Stomach (tissue), 9 donors: ENCODE measurements around the gene FBL. TPM values are rescaled to one million over a fixed set of nuclear protein-coding genes. Genes with fewer than 3 reads are reported as not detected.

Experiments used
- DNase-seq, 2 donors: peaks; one replicate each; pipeline versions ENCODE4 v3.0.0 to v3.0.0-alpha.2; 2013 to 2019
- H3K27ac ChIP-seq, 5 donors: fragments of 200-600 bp in 4 of 5; sonication (generic) in 4 of 5; one replicate each; pipeline ENCODE4 v1.5.1; 2013 to 2019; ENCODE audit warnings: mild to moderate bottlenecking in 1 of 5, moderate library complexity in 1 of 5
- H3K27me3 ChIP-seq, 3 donors: fragments of 200-600 bp; sonication (generic); one replicate each; pipeline ENCODE4 v1.5.1; 2017 to 2019; ENCODE audit warnings: mixed run types in 1 of 3
- H3K36me3 ChIP-seq, 4 donors: fragments of 200-600 bp; sonication (generic); 1 replicate in 3 of 4; 2 replicates in 1 of 4; pipeline ENCODE4 v1.5.1; 2016 to 2019
- H3K4me1 ChIP-seq, 4 donors: fragments of 200-600 bp; sonication (generic); one replicate each; pipeline ENCODE4 v1.5.1; 2016 to 2019
- H3K4me3 ChIP-seq, 4 donors: fragments of 200-600 bp; sonication (generic) in 3 of 4; one replicate each; pipeline ENCODE4 v1.5.1; 2016 to 2019; ENCODE audit warnings: mild to moderate bottlenecking in 1 of 4
- H3K9me3 ChIP-seq, 4 donors: fragments of 200-600 bp; sonication (generic); one replicate each; pipeline ENCODE4 v1.5.1; 2016 to 2019
- CTCF ChIP-seq, 7 experiments: fragments of 450-650 bp in 4 of 7; fragments of 200-600 bp in 3 of 7; sonication (generic) in 3 of 7; IDR thresholded peaks; one replicate each; pipeline ENCODE4 v1.5.1; 2016 to 2019; ENCODE audit warnings: antibody characterized with exemption in 7 of 7, control low read depth in 2 of 7, mild to moderate bottlenecking in 1 of 7
- EP300 ChIP-seq: sonication (generic); formaldehyde crosslinking; IDR thresholded peaks from one replicate; pipeline ENCODE4 v1.6.1; 2017; ENCODE audit warnings: antibody characterized with exemption
- POLR2A ChIP-seq, 4 donors: fragments of 450-650 bp; IDR thresholded peaks; one replicate each; pipeline ENCODE4 v1.6.1; 2016; ENCODE audit warnings: antibody characterized with exemption in 4 of 4, control low read depth in 2 of 4, mild to moderate bottlenecking in 1 of 4, moderate library complexity in 1 of 4
- POLR2AphosphoS5 ChIP-seq, 3 donors: sonication (generic); formaldehyde crosslinking; IDR thresholded peaks; one replicate each; pipeline ENCODE4 v1.6.1; 2016; ENCODE audit warnings: antibody characterized with exemption in 3 of 3
- WGBS, 5 donors: extraction: QIAGEN DNeasy Blood & Tissue Kit in 3 of 5; methylation state at CpG; one replicate each; pipeline versions ENCODE4 v1.1.5 to v1.1.7; 2013 to 2018; 5-methylcytosine and 5-hydroxymethylcytosine counted together
- intact Hi-C: fragments of 100-400 bp; cut with DNase I; formaldehyde crosslinking; loops from one replicate; pipeline ENCODE4 v1.15.1; 2023; ENCODE audit warnings: low total_unique reads
- polyA plus RNA-seq, 3 donors: library from polyadenylated mRNA; stranded (reverse); fragments of 200-250 nt; gene quantifications; one replicate each; pipeline ENCODE4 v1.2.3, GENCODE V29; 2013
- total RNA-seq, 5 donors: library from RNA; depleted of rRNA; stranded (reverse); fragments of >200 nt; gene quantifications; one replicate each; pipeline versions ENCODE4 v1.1.0 to v1.2.3, GENCODE V29; 2014 to 2016
- donor health status: healthy with polysubstance abuse.
- donor health status: Bipolar disorder and iron deficiency.
- donor health status: healthy.

FBL gene
- total and polyA plus RNA-seq, 8 donors = 59.8 to 331 (median 234) TPM

GRCh38 chr19:39848392-39848791 lies 2.2 kb upstream of the FBL start:
- no peak overlapping the region for H3K4me3 ChIP-seq
- no peaks in the 10 kb centered on the region for H3K27me3 ChIP-seq
- DNase-seq = no peak
- peaks cover 19 to 35% (median 35%) of the 10 kb centered on the region in 4 donors for H3K4me1 ChIP-seq
- intact Hi-C loops = no loop called here
- no peaks in the 10 kb centered on the region for H3K36me3 ChIP-seq
- TF ChIP-seq POLR2A (IDR thresholded peaks at IDR 0.05) = no peak
- TF ChIP-seq CTCF (IDR thresholded peaks at IDR 0.05) = no peak
- TF ChIP-seq EP300 = no peak
- no peak for TF ChIP-seq POLR2AphosphoS5 (IDR thresholded peaks at IDR 0.05)
- 91 to 98% (median 96%) methylated on average over 4 of the region's 4 CpGs for WGBS, 5 donors
- H3K27ac ChIP-seq = no peak overlapping the region
- no peaks in the 10 kb centered on the region for H3K9me3 ChIP-seq

- Histone ChIP-seq H3K4me1 (peaks cover 25 to 44% (median 40%) of the 10 kb centered on the region in 4 donors), H3K9me3 (no peaks in the 10 kb centered on the region), H3K36me3 (no peaks in the 10 kb centered on the region), H3K4me3 (no peak overlapping the region), H3K27me3 (no peaks in the 10 kb centered on the region), H3K27ac (peak overlapping the region in 1 of 5 donors; percentile 90)
- DNase-seq = no peak
- intact Hi-C loops = no loop called here
- WGBS, 5 donors = 64 to 79% (median 70%) methylated on average over 6 of the region's 6 CpGs
- TF ChIP-seq POLR2A (IDR thresholded peaks at IDR 0.05) (no peak), CTCF (IDR thresholded peaks at IDR 0.05) (no peak), EP300 (no peak), POLR2AphosphoS5 (IDR thresholded peaks at IDR 0.05) (no peak)
Observed at GRCh38 chr19:39847525-39847924, 1.3 kb upstream of the FBL start.

- peaks cover 27 to 51% (median 43%) of the 10 kb centered on the region in 4 donors for H3K4me1 ChIP-seq
- WGBS, 5 donors = 30 to 40% (median 38%) methylated on average over 12 of the region's 12 CpGs
- TF ChIP-seq POLR2AphosphoS5 (IDR thresholded peaks at IDR 0.05) = no peak
- no peak for TF ChIP-seq EP300
- peak in 1 of 4 donors; percentile 34 for TF ChIP-seq POLR2A (IDR thresholded peaks at IDR 0.05)
- no peak for TF ChIP-seq CTCF (IDR thresholded peaks at IDR 0.05)
- H3K9me3 ChIP-seq = no peaks in the 10 kb centered on the region
- intact Hi-C loops = no loop called here
- no peaks in the 10 kb centered on the region for H3K36me3 ChIP-seq
- H3K27me3 ChIP-seq = no peaks in the 10 kb centered on the region
- H3K27ac ChIP-seq = peak overlapping the region; percentile 80 to 92 (median 90)
- peak in 1 of 2 donors; percentile 43 for DNase-seq
- peak overlapping the region; percentile 72 to 97 (median 84) for H3K4me3 ChIP-seq
Observed at GRCh38 chr19:39846678-39847486, 703 bp upstream of the FBL start.

- H3K9me3 ChIP-seq = no peaks in the 10 kb centered on the region
- DNase-seq = peak in 1 of 2 donors; percentile 62
- H3K27ac ChIP-seq = peak overlapping the region in 4 of 5 donors; percentile 80 to 91 (median 90)
- 0 to 2% (median 1%) methylated on average over 12 to 17 of the region's 17 CpGs for WGBS, 5 donors
- intact Hi-C loops = no loop called here
- no peaks in the 10 kb centered on the region for H3K27me3 ChIP-seq
- H3K4me1 ChIP-seq = peaks cover 27 to 55% (median 45%) of the 10 kb centered on the region in 4 donors
- H3K36me3 ChIP-seq = peaks cover 0 to 1% (median 0%) of the 10 kb centered on the region in 4 donors
- TF ChIP-seq CTCF (IDR thresholded peaks at IDR 0.05) (no peak), POLR2AphosphoS5 (IDR thresholded peaks at IDR 0.05) (no peak), EP300 (no peak), POLR2A (IDR thresholded peaks at IDR 0.05) (no peak)
- peak overlapping the region; percentile 72 to 97 (median 84) for H3K4me3 ChIP-seq
Observed at GRCh38 chr19:39845584-39845932, 621 bp downstream of the FBL start.
